ENCODE measurements around the gene SLC38A3. TPM values are rescaled to one million over a fixed set of nuclear protein-coding genes. Genes with fewer than 3 reads are reported as not detected.

The SLC38A3 gene
- total and polyA plus RNA-seq, 7 donors: 0.12 to 12.7 (median 3.3) TPM

- Histone ChIP-seq H3K27ac (no peak overlapping the region), H3K9me3 (no peaks in the 10 kb centered on the region), H3K36me3 (ENCODE audit: insufficient read depth in 1 of 2, low read depth in 1 of 2) (no peaks in the 10 kb centered on the region), H3K4me3 (no peak overlapping the region), H3K4me1 (peaks cover 9% of the 10 kb centered on the region), H3K27me3 (ENCODE audit: insufficient read depth in 3 of 3, low read length in 2 of 3) (peaks cover 0 to 18% (median 0%) of the 10 kb centered on the region in 3 donors)
- ATAC-seq: no peak
- WGBS, 3 donors: 70 to 79% (median 71%) methylated on average over 6 of the region's 6 CpGs
- intact Hi-C loops (cut with DNase I): no loop called here
- DNase-seq: no peak
- no peak for TF ChIP-seq CTCF (IDR thresholded peaks at IDR 0.05)
These were observed 8.7 kb upstream of the SLC38A3 start for GRCh38 chr3:50196253-50196801.

DNA sequence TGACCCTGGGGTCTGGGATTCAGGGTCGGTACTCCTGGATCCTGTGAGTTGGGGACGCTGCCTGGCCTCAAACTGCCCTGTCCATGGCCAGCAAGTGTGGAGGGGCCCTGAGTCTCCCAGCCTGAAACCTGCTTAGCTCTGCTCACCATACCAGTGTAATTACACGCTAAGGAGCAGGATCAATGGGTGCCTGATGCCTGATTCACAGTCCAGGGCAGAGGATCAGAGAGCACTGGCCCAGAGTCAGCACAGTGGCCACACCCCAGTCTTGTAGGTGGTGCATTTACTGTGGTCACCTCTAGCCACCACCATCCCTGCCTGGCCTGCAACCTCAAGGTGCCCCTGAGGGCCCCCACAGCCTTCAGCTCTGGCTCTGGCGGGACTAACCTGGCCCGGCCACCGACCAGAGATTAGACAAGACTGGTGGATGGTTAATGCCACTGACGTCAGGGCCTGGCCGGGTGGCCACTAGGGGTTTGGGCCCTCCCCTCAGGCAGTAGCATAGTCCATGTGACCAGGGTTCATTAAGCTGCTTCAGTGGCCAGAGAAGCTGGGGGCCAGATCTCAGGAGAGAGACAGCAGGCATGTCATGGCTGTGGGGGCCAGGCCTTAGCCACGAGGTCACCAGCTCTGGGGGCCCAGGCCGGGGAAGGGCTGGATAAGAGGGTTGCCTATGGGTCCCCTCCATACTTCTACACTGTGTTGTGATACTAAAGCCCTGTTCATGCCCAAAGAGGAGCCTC is 3.3 kb upstream of the SLC38A3 start:
- Histone ChIP-seq H3K27me3 (ENCODE audit: insufficient read depth in 3 of 3, low read length in 2 of 3) (peaks cover 0 to 3% (median 0%) of the 10 kb centered on the region in 3 donors), H3K4me3 (no peak overlapping the region), H3K9me3 (no peaks in the 10 kb centered on the region), H3K27ac (no peak overlapping the region), H3K36me3 (ENCODE audit: insufficient read depth in 1 of 2, low read depth in 1 of 2) (no peaks in the 10 kb centered on the region), H3K4me1 (peaks cover 12% of the 10 kb centered on the region)
- 79 to 88% (median 81%) methylated on average over 10 of the region's 10 CpGs for WGBS, 3 donors
- TF ChIP-seq CTCF (IDR thresholded peaks at IDR 0.05): no peak
- DNase-seq (no peak), ATAC-seq (no peak)
- intact Hi-C loops (cut with DNase I): no loop called here

GRCh38 chr3:50202353-50203112 is 2.5 kb upstream of the SLC38A3 start:
- Histone ChIP-seq H3K4me1 (peaks cover 12% of the 10 kb centered on the region), H3K27ac (no peak overlapping the region), H3K9me3 (no peaks in the 10 kb centered on the region), H3K36me3 (ENCODE audit: insufficient read depth in 1 of 2, low read depth in 1 of 2) (no peaks in the 10 kb centered on the region), H3K27me3 (ENCODE audit: insufficient read depth in 3 of 3, low read length in 2 of 3) (peaks cover 0 to 3% (median 0%) of the 10 kb centered on the region in 3 donors), H3K4me3 (no peak overlapping the region)
- ATAC-seq (no peak), DNase-seq (no peak)
- intact Hi-C loops (cut with DNase I): no loop called here
- TF ChIP-seq CTCF (IDR thresholded peaks at IDR 0.05): no peak
- WGBS, 3 donors: 85 to 88% (median 87%) methylated on average over 16 of the region's 16 CpGs

- intact Hi-C loops (cut with DNase I): no loop called here
- ATAC-seq (no peak), DNase-seq (no peak)
- 55 to 65% (median 61%) methylated on average over 9 of the region's 9 CpGs for WGBS, 3 donors
- H3K4me1 ChIP-seq: peaks cover 12% of the 10 kb centered on the region
- no peak for TF ChIP-seq CTCF (IDR thresholded peaks at IDR 0.05)
- no peak overlapping the region for H3K4me3 ChIP-seq
- no peak overlapping the region for H3K27ac ChIP-seq
- H3K36me3 ChIP-seq (ENCODE audit: insufficient read depth in 1 of 2, low read depth in 1 of 2): no peaks in the 10 kb centered on the region
- H3K9me3 ChIP-seq: no peaks in the 10 kb centered on the region
- peaks cover 0 to 3% (median 0%) of the 10 kb centered on the region in 3 donors for H3K27me3 ChIP-seq (ENCODE audit: insufficient read depth in 3 of 3, low read length in 2 of 3)
These were observed 1.8 kb upstream of the SLC38A3 start for GRCh38 chr3:50203113-50203808.

All from psoas muscle (tissue), 8 donors.